GM12878 (cell line): ENCODE results near the gene AP1M1. TPM values are rescaled to one million over a fixed set of nuclear protein-coding genes. Genes with fewer than 3 reads are reported as not detected.

ENCODE experiments used
- ATAC-seq: fragments of 200-7000 bp; cut with Tn5 transposase; 3 replicates; pipeline ENCODE4 v1.9.1; 2020; ENCODE audit warnings: mild to moderate bottlenecking, moderate library complexity
- BruUV-seq: library from RNA; stranded (reverse); fragments of 400-500 nt; replicated peaks from 2 replicates; lab custom pipeline; 2021; lab: Mats Ljungman, UMichigan
- CTCF ChIA-PET: fragments of 300-600 bp; sonication (Branson Sonifier 250); formaldehyde crosslinking; extraction: SDS; loops from one replicate; lab custom pipeline; 2021; ENCODE audit warnings: inconsistent platforms; lab: Yijun Ruan, JAX
- POLR2A ChIA-PET: fragments of 350-600 bp; formaldehyde crosslinking; extraction: SDS; loops from one replicate; lab custom pipeline; 2021; ENCODE audit warnings: inconsistent platforms; lab: Charles Lee
- RAD21 ChIA-PET: fragments of 300-600 bp; sonication (Branson Sonifier 250); formaldehyde crosslinking; loops from one replicate; lab custom pipeline; 2023; ENCODE audit warnings: antibody characterized with exemption; ENCODE audit not compliant: unreplicated experiment; lab: Charles Lee
- SMC1A ChIA-PET: fragments of 300-600 bp; sonication (Branson Sonifier 250); formaldehyde crosslinking; loops from one replicate; lab custom pipeline; 2023; ENCODE audit not compliant: unreplicated experiment, uncharacterized antibody; lab: Charles Lee
- DNase-seq: peaks from one replicate; pipeline ENCODE4 v3.0.0-alpha.2; 2011; ENCODE audit warnings: low read depth, low spot score
- FAIRE-seq: peaks from 3 replicates; lab custom pipeline; 2011; peaks lifted over from hg19 to GRCh38; lab: Jason Lieb, UNC
- H2AFZ ChIP-seq: 2 replicates; pipeline ENCODE4 v1.6.0; 2011; ENCODE audit warnings: low read depth, low read length, control low read depth; ENCODE audit not compliant: control insufficient read depth
- H3K27ac ChIP-seq: 2 replicates; pipeline ENCODE4 v1.5.1; 2011; ENCODE audit warnings: control low read depth; ENCODE audit not compliant: control insufficient read depth, insufficient read depth
- H3K27me3 ChIP-seq, 2 experiments: replicated peaks in 1 of 2; 2 replicates each; pipeline versions ENCODE4 v1.6.0 to v1.6.1; 2011; ENCODE audit warnings: low read length in 1 of 2; ENCODE audit not compliant: control insufficient read depth in 2 of 2, insufficient read depth in 2 of 2
- H3K36me3 ChIP-seq, 2 experiments: 2 replicates each; pipeline ENCODE4 v1.5.1; 2011; ENCODE audit warnings: low read length in 1 of 2; ENCODE audit not compliant: control insufficient read depth in 2 of 2, insufficient read depth in 2 of 2
- H3K4me1 ChIP-seq: 2 replicates; pipeline ENCODE4 v1.6.1; 2011; ENCODE audit warnings: mild to moderate bottlenecking, low read length, moderate library complexity, mixed read lengths; ENCODE audit not compliant: control insufficient read depth, insufficient read depth
- H3K4me2 ChIP-seq: 2 replicates; pipeline ENCODE4 v1.6.0; 2011; ENCODE audit warnings: control low read depth; ENCODE audit not compliant: control insufficient read depth, insufficient read depth
- H3K4me3 ChIP-seq: fragments of 200-600 bp; sonication (generic); 2 replicates; pipeline ENCODE4 v1.5.1; 2016
- H3K79me2 ChIP-seq: 2 replicates; pipeline ENCODE4 v1.6.0; 2011; ENCODE audit warnings: low read length; ENCODE audit not compliant: control insufficient read depth, insufficient read depth
- H3K9ac ChIP-seq: 2 replicates; pipeline ENCODE4 v1.8.0; 2011; ENCODE audit warnings: low read length, control low read depth, mixed read lengths; ENCODE audit not compliant: control insufficient read depth, insufficient read depth
- H3K9me3 ChIP-seq: replicated peaks from 3 replicates; pipeline ENCODE4 v1.5.1; 2011; ENCODE audit warnings: mild to moderate bottlenecking, low read length; ENCODE audit not compliant: control insufficient read depth, insufficient read depth
- H4K20me1 ChIP-seq: 2 replicates; pipeline ENCODE4 v1.6.0; 2011; ENCODE audit not compliant: control insufficient read depth, insufficient read depth
- DPF2 ChIP-seq: fragments of 450-650 bp; IDR thresholded peaks from 2 replicates; pipeline ENCODE4 v1.6.1; 2017; ENCODE audit warnings: mild to moderate bottlenecking
- KAT2A ChIP-seq: conservative IDR thresholded peaks from 2 replicates; pipeline ENCODE4 v1.6.1; 2011; ENCODE audit warnings: low read depth, low read length; ENCODE audit not compliant: control insufficient read depth
- NR2C2 ChIP-seq: IDR thresholded peaks from 2 replicates; pipeline ENCODE4 v1.6.1; 2011; ENCODE audit warnings: borderline replicate concordance, low read depth; ENCODE audit not compliant: control insufficient read depth, insufficient read length
- SP1 ChIP-seq: IDR thresholded peaks from one replicate; pipeline ENCODE4 v1.6.1; 2011; ENCODE audit warnings: low read depth, low read length
- STAT1 ChIP-seq: fragments of 450-650 bp; conservative IDR thresholded peaks from 2 replicates; pipeline ENCODE4 v1.6.1; 2014; ENCODE audit warnings: antibody characterized with exemption, mild to moderate bottlenecking
- ZNF274 ChIP-seq: IDR thresholded peaks from one replicate; pipeline ENCODE4 v1.8.0; 2011; ENCODE audit not compliant: insufficient read length, insufficient read depth
- WGBS: methylation state at CpG from one replicate; pipeline ENCODE4 v1.1.6; 2016; ENCODE audit warnings: low lambda C conversion rate; ENCODE audit not compliant: insufficient replicate concordance, insufficient coverage; ENCODE audit errors: missing lambda C conversion rate; 5-methylcytosine and 5-hydroxymethylcytosine counted together
- in situ Hi-C: fragments of 300-500 bp; cut with MboI; formaldehyde crosslinking; loops from 9 replicates; pipeline ENCODE4 v1.14.3; 2018; ENCODE audit warnings: mixed read lengths
- intact Hi-C: fragments of 100-400 bp; cut with micrococcal nuclease; formaldehyde crosslinking; loops from one replicate; pipeline ENCODE4 v1.14.2; 2022; ENCODE audit not compliant: unreplicated experiment
- polyA plus RNA-seq, 11 experiments: library from polyadenylated mRNA; depleted of rRNA in 4 of 11; unstranded in 6 of 11; stranded (reverse) in 5 of 11; fragments of >200 nt; fragmentation: Nextera tagmentation in 4 of 11; fragmentation: Illumina TruSeq in 1 of 11; extraction: Ambion mirVana in 4 of 11; extraction: Trizol in 1 of 11; gene quantifications; 1 replicate in 1 of 11; 2 replicates in 10 of 11; pipeline versions ENCODE4 v1.2.1 to v1.2.3, GENCODE V29; 2011 to 2016; ENCODE audit warnings: inconsistent platforms in 2 of 11, missing spikeins in 2 of 11, low read depth in 1 of 11
- total RNA-seq, 4 experiments: library from RNA; depleted of rRNA in 3 of 4; stranded (reverse); fragments of >200 nt in 3 of 4; fragmentation: Illumina TruSeq in 1 of 4; extraction: Trizol in 1 of 4; gene quantifications; 2 replicates each; pipeline versions ENCODE4 v1.2.1 to v1.2.3, GENCODE V29; 2013 to 2021
- TF ChIP-seq, protein P1 (sequence below): IDR thresholded peaks from 2 replicates; pipeline ENCODE4 v1.6.1; 2011; ENCODE audit warnings: borderline replicate concordance, low read depth, mild to moderate bottlenecking, moderate library complexity, mixed read lengths, low read length; ENCODE audit not compliant: insufficient read depth; ENCODE audit errors: extremely low read length
- TF ChIP-seq, protein P2 (sequence below): IDR thresholded peaks from 2 replicates; pipeline ENCODE4 v1.6.1; 2012; ENCODE audit warnings: improper control_type of control experiment, low read depth, low read length; ENCODE audit not compliant: insufficient replicate concordance

The AP1M1 gene
- total and polyA plus RNA-seq, 10 of the 15 experiments (the other 5 are each of a cell fraction or from before 2014, with no cell fraction given) = 1.0 to 116 (median 44.7) TPM

DNA sequence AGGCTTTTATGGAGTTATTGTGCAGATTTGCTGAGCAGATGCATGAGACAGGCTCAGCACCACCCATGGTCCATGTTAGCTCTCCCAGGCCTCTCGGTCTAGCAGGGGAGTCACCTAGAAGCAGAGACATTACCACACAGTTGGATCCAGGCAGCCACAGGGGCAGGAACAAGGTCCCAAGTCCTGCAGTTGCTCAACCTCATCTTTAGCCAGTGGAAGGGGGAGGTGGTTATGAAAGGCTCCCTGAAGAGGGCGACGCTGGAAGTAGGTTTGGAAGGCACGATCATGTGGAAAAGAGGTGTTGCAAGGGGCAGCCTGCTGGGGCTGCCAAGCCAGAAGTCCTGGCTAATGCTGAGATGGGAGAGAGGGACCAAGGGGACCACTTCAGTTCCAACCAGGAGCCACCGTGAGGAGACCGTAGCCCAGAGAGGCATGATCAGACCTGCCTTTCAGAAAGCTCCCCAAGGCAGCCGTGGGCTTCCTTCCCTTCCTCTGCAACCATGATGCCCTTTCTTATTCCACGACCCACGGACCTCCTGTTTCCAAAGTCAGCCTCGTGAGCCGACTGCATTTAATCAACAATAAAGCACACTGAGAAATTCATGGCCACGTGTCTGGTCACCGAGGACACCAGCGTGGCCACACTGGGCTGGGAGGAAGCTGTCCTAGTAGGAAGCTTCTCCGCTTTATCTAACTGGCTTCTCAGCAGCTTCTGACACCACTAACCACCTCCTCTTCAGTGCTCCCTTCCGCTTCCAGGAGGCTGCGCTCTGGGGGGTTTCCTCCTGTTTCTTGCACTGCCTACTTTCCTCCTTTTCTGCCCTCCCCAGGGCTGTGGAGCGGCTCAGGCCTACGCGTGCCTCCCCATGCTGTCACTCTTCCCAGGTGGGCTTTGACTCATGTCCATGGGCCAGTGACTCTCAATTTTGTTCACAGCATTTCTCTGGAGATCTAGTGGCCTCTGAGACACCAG lies 2.6 kb downstream of the AP1M1 start:
- Histone ChIP-seq H2AFZ (no peak overlapping the region), H3K27ac (no peak overlapping the region; the same call in 1 of the 2 replicates), H3K9me3 (no peaks in the 10 kb centered on the region)
- BruUV-seq = no TSS peak
- in situ Hi-C loops = no loop called here
- DNase-seq = no peak
- POLR2A ChIA-PET = no interaction called here
- SMC1A ChIA-PET = no interaction called here
- CTCF ChIA-PET = interaction anchor here (0.6 to 7.3 kb wide), 3 partner anchors 14 to 200 kb away, joined by 3 to 44 read pairs (median 3); partner anchors contain the start of gene FAM32A
- RAD21 ChIA-PET = interaction anchor here (1.1 kb wide), 1 partner anchor 15 kb away, joined by 3 read pairs; no protein-coding TSS in a partner anchor
- TF ChIP-seq ZNF274 (no peak), KAT2A (no peak), STAT1 (no peak), SP1 (no peak), DPF2 (no peak), NR2C2 (no peak)
- TF ChIP-seq, protein P1, sequence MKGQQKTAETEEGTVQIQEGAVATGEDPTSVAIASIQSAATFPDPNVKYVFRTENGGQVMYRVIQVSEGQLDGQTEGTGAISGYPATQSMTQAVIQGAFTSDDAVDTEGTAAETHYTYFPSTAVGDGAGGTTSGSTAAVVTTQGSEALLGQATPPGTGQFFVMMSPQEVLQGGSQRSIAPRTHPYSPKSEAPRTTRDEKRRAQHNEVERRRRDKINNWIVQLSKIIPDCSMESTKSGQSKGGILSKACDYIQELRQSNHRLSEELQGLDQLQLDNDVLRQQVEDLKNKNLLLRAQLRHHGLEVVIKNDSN = no peak
- TF ChIP-seq, protein P2, sequence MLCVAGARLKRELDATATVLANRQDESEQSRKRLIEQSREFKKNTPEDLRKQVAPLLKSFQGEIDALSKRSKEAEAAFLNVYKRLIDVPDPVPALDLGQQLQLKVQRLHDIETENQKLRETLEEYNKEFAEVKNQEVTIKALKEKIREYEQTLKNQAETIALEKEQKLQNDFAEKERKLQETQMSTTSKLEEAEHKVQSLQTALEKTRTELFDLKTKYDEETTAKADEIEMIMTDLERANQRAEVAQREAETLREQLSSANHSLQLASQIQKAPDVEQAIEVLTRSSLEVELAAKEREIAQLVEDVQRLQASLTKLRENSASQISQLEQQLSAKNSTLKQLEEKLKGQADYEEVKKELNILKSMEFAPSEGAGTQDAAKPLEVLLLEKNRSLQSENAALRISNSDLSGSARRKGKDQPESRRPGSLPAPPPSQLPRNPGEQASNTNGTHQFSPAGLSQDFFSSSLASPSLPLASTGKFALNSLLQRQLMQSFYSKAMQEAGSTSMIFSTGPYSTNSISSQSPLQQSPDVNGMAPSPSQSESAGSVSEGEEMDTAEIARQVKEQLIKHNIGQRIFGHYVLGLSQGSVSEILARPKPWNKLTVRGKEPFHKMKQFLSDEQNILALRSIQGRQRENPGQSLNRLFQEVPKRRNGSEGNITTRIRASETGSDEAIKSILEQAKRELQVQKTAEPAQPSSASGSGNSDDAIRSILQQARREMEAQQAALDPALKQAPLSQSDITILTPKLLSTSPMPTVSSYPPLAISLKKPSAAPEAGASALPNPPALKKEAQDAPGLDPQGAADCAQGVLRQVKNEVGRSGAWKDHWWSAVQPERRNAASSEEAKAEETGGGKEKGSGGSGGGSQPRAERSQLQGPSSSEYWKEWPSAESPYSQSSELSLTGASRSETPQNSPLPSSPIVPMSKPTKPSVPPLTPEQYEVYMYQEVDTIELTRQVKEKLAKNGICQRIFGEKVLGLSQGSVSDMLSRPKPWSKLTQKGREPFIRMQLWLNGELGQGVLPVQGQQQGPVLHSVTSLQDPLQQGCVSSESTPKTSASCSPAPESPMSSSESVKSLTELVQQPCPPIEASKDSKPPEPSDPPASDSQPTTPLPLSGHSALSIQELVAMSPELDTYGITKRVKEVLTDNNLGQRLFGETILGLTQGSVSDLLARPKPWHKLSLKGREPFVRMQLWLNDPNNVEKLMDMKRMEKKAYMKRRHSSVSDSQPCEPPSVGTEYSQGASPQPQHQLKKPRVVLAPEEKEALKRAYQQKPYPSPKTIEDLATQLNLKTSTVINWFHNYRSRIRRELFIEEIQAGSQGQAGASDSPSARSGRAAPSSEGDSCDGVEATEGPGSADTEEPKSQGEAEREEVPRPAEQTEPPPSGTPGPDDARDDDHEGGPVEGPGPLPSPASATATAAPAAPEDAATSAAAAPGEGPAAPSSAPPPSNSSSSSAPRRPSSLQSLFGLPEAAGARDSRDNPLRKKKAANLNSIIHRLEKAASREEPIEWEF = no peak
- TF ChIP-seq, all 136 proteins: peak for 0
- Histone ChIP-seq H3K4me3 (no peak overlapping the region), H3K4me1 (peaks cover 22% of the 10 kb centered on the region), H3K9ac (no peak overlapping the region), H3K79me2 (peaks cover 27% of the 10 kb centered on the region), H3K27me3 (no peaks in the 10 kb centered on the region), H3K4me2 (peak overlapping the region; percentile 43; the same call in 1 of the 2 replicates), H3K36me3 (peaks cover 0 to 10% of the 10 kb centered on the region in 2 experiments; a peak in 3 of 4 replicates), H4K20me1 (no peaks in the 10 kb centered on the region; the same call in 1 of the 2 replicates)
- FAIRE-seq = no peak
- no peak for ATAC-seq
- intact Hi-C loops = no loop called here
- WGBS = 86% methylated on average over 20 of the region's 20 CpGs
